ENCODE results near the gene RSAD1.

Gene RSAD1

GRCh38 chr17:50517504-50518383 lies 39.1 kb downstream of the RSAD1 start:
- H3K9me3 ChIP-seq (ENCODE audit: control insufficient read depth, low read depth, low read length) = no peaks in the 10 kb centered on the region
- H3K27ac ChIP-seq (ENCODE audit: low read length) = no peak overlapping the region
- no peak overlapping the region for H3K4me3 ChIP-seq (ENCODE audit: low read length)
- H3K27me3 ChIP-seq (ENCODE audit: control insufficient read depth, insufficient read depth, low read length) = no peaks in the 10 kb centered on the region
- H3K36me3 ChIP-seq (ENCODE audit: control insufficient read depth, low read depth, low read length) = no peaks in the 10 kb centered on the region
- no peaks in the 10 kb centered on the region for H3K4me1 ChIP-seq (ENCODE audit: control insufficient read depth, low read depth, low read length)
- no peak overlapping the region for H3K9ac ChIP-seq (ENCODE audit: low read length)

DNA sequence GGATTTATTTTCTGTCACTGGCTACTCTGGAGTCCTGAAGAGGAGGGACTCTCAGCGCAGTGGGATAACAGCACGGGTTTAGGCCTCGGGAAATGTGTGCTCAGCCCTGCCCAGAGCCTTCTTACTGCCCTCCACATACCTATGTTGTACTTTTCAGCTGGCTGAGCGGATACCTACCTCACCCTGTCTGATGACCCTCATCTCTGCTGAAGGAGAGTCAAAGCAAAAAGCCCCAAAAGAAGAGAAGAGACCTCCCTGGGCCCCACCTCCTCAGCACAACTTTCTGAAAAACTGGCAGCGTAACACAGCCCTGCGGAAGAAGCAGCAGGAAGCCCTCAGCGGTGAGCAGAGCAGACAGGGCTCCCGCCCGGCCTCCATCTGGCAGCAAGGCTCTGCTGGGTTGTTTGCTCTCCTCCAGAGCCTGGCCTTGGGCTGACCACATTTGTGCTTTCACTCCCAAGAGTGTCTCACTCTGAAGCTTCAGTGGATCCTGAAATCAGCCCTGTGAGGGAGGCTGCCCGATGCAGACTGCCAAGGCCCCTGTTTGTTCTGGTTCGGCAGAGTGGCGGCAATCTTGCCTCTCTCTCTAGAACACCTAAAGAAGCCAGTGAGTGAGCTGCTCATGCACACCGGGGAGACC lies 39.8 kb downstream of the RSAD1 start:
- H3K9ac ChIP-seq (ENCODE audit: low read length) = no peak overlapping the region
- H3K9me3 ChIP-seq (ENCODE audit: control insufficient read depth, low read depth, low read length) = no peaks in the 10 kb centered on the region
- no peak overlapping the region for H3K4me3 ChIP-seq (ENCODE audit: low read length)
- H3K36me3 ChIP-seq (ENCODE audit: control insufficient read depth, low read depth, low read length) = no peaks in the 10 kb centered on the region
- no peak overlapping the region for H3K27ac ChIP-seq (ENCODE audit: low read length)
- H3K27me3 ChIP-seq (ENCODE audit: control insufficient read depth, insufficient read depth, low read length) = no peaks in the 10 kb centered on the region
- H3K4me1 ChIP-seq (ENCODE audit: control insufficient read depth, low read depth, low read length) = no peaks in the 10 kb centered on the region

- no peaks in the 10 kb centered on the region for H3K27me3 ChIP-seq (ENCODE audit: control insufficient read depth, insufficient read depth, low read length)
- H3K9ac ChIP-seq (ENCODE audit: low read length) = no peak overlapping the region
- no peaks in the 10 kb centered on the region for H3K9me3 ChIP-seq (ENCODE audit: control insufficient read depth, low read depth, low read length)
- no peak overlapping the region for H3K4me3 ChIP-seq (ENCODE audit: low read length)
- H3K27ac ChIP-seq (ENCODE audit: low read length) = no peak overlapping the region
- no peaks in the 10 kb centered on the region for H3K4me1 ChIP-seq (ENCODE audit: control insufficient read depth, low read depth, low read length)
- H3K36me3 ChIP-seq (ENCODE audit: control insufficient read depth, low read depth, low read length) = no peaks in the 10 kb centered on the region
These were observed 40.6 kb downstream of the RSAD1 start for GRCh38 chr17:50519141-50519834.

DNA sequence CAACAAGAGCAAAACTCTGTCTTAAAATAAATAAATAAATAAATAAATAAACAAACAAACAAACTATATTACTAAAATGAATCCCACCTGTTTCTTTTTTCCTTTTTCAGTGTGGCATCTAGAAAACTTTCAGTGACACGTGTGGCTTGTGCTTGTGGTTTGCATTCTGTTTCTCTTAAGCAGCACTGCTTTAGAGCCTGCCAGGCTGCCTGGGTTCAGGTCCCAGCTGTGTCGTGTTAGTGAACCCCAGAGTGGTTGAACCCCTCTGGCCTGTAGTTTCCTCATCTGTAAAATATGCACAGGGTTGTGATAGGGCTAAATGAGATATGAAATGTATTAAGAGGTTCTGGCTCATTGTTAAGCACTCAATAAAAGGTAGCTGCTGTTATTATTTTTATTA lies 41.8 kb downstream of the RSAD1 start:
- no peak overlapping the region for H3K4me3 ChIP-seq (ENCODE audit: low read length)
- no peaks in the 10 kb centered on the region for H3K36me3 ChIP-seq (ENCODE audit: control insufficient read depth, low read depth, low read length)
- H3K9me3 ChIP-seq (ENCODE audit: control insufficient read depth, low read depth, low read length) = no peaks in the 10 kb centered on the region
- no peak overlapping the region for H3K9ac ChIP-seq (ENCODE audit: low read length)
- H3K4me1 ChIP-seq (ENCODE audit: control insufficient read depth, low read depth, low read length) = no peaks in the 10 kb centered on the region
- no peaks in the 10 kb centered on the region for H3K27me3 ChIP-seq (ENCODE audit: control insufficient read depth, insufficient read depth, low read length)
- H3K27ac ChIP-seq (ENCODE audit: low read length) = no peak overlapping the region

DNA sequence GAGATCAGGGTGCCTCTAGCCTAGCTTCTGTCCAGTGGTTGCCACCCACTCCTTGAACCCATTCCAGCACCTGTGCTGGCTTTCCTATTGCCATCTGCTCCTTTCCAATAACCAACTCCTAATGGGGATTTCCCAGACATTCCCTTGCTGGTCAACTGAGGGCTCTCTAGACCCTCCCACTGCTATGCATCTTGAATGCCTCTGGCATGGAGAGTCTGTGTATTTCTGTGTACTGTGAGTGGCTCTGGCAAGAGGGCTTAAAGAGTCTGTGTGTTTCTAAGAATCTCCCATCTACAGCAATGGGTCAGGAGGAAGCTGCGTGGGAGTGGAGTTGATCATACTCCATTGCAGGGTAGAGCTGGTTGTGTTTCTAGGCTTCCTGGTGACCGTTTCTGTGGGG lies 42.9 kb downstream of the RSAD1 start:
- no peaks in the 10 kb centered on the region for H3K9me3 ChIP-seq (ENCODE audit: control insufficient read depth, low read depth, low read length)
- H3K27ac ChIP-seq (ENCODE audit: low read length) = no peak overlapping the region
- H3K27me3 ChIP-seq (ENCODE audit: control insufficient read depth, insufficient read depth, low read length) = no peaks in the 10 kb centered on the region
- no peaks in the 10 kb centered on the region for H3K4me1 ChIP-seq (ENCODE audit: control insufficient read depth, low read depth, low read length)
- H3K36me3 ChIP-seq (ENCODE audit: control insufficient read depth, low read depth, low read length) = no peaks in the 10 kb centered on the region
- H3K9ac ChIP-seq (ENCODE audit: low read length) = no peak overlapping the region
- no peak overlapping the region for H3K4me3 ChIP-seq (ENCODE audit: low read length)

DNA sequence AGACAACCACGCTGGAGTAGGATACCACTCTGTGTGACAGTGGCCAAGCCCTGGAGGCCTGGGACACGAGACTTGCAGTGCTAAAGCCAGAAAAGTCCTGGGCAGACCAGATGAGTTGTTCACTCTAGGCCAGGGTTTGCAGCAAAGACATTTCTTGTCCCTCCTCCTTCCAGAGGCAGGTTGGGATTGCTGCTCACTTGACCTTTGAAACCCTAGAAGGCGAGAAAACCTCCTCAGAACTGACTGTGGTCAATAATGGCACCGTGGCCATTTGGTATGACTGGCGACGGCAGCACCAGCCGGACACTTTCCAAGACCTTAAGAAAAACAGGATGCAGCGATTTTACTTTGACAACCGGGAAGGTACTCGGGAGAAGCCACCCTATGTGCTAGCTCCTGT lies 44.1 kb downstream of the RSAD1 start:
- no peak overlapping the region for H3K4me3 ChIP-seq (ENCODE audit: low read length)
- H3K36me3 ChIP-seq (ENCODE audit: control insufficient read depth, low read depth, low read length) = no peaks in the 10 kb centered on the region
- H3K27me3 ChIP-seq (ENCODE audit: control insufficient read depth, insufficient read depth, low read length) = no peaks in the 10 kb centered on the region
- H3K4me1 ChIP-seq (ENCODE audit: control insufficient read depth, low read depth, low read length) = no peaks in the 10 kb centered on the region
- H3K9me3 ChIP-seq (ENCODE audit: control insufficient read depth, low read depth, low read length) = no peaks in the 10 kb centered on the region
- H3K9ac ChIP-seq (ENCODE audit: low read length) = no peak overlapping the region
- H3K27ac ChIP-seq (ENCODE audit: low read length) = no peak overlapping the region

DNA sequence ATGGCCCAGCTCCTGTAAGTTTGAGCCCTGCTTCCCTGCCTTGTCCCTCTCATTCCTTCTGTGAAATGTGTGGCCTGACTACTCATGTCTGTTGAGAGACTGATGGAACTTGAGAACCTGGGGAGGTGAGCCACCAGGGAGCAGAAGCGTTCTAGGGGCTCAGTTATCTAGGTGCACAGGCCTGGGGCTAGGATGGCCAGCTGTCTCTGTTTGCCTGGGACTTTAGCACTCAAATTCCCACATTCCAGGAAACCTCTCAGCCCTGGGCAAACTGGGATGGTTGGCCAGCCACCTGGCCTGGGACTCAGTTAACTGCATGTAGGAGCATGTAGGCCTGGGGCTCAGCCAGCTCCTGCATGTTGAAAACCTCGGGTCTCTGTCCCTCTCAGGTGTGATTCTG lies 44.5 kb downstream of the RSAD1 start:
- H3K36me3 ChIP-seq (ENCODE audit: control insufficient read depth, low read depth, low read length) = no peaks in the 10 kb centered on the region

GRCh38 chr17:50524838-50525237 lies 46.2 kb downstream of the RSAD1 start:
- H3K4me3 ChIP-seq (ENCODE audit: low read length) = no peak overlapping the region
- no peaks in the 10 kb centered on the region for H3K9me3 ChIP-seq (ENCODE audit: control insufficient read depth, low read depth, low read length)
- no peak overlapping the region for H3K27ac ChIP-seq (ENCODE audit: low read length)
- no peaks in the 10 kb centered on the region for H3K36me3 ChIP-seq (ENCODE audit: control insufficient read depth, low read depth, low read length)
- H3K4me1 ChIP-seq (ENCODE audit: control insufficient read depth, low read depth, low read length) = no peaks in the 10 kb centered on the region
- H3K9ac ChIP-seq (ENCODE audit: low read length) = no peak overlapping the region
- H3K27me3 ChIP-seq (ENCODE audit: control insufficient read depth, insufficient read depth, low read length) = no peaks in the 10 kb centered on the region

More for the DNA sequence above, 44.5 kb downstream of the RSAD1 start:
- H3K27me3 ChIP-seq (ENCODE audit: control insufficient read depth, insufficient read depth, low read length) = no peaks in the 10 kb centered on the region
- H3K4me3 ChIP-seq (ENCODE audit: low read length) = no peak overlapping the region
- no peaks in the 10 kb centered on the region for H3K4me1 ChIP-seq (ENCODE audit: control insufficient read depth, low read depth, low read length)
- no peak overlapping the region for H3K9ac ChIP-seq (ENCODE audit: low read length)
- H3K27ac ChIP-seq (ENCODE audit: low read length) = no peak overlapping the region
- H3K9me3 ChIP-seq (ENCODE audit: control insufficient read depth, low read depth, low read length) = no peaks in the 10 kb centered on the region

GRCh38 chr17:50527155-50527762 lies 48.6 kb downstream of the RSAD1 start:
- Histone ChIP-seq H3K27ac (ENCODE audit: low read length) (no peak overlapping the region), H3K4me1 (ENCODE audit: control insufficient read depth, low read depth, low read length) (no peaks in the 10 kb centered on the region), H3K9me3 (ENCODE audit: control insufficient read depth, low read depth, low read length) (no peaks in the 10 kb centered on the region), H3K9ac (ENCODE audit: low read length) (no peak overlapping the region), H3K27me3 (ENCODE audit: control insufficient read depth, insufficient read depth, low read length) (peaks cover 10% of the 10 kb centered on the region), H3K36me3 (ENCODE audit: control insufficient read depth, low read depth, low read length) (no peaks in the 10 kb centered on the region), H3K4me3 (ENCODE audit: low read length) (no peak overlapping the region)

DNA sequence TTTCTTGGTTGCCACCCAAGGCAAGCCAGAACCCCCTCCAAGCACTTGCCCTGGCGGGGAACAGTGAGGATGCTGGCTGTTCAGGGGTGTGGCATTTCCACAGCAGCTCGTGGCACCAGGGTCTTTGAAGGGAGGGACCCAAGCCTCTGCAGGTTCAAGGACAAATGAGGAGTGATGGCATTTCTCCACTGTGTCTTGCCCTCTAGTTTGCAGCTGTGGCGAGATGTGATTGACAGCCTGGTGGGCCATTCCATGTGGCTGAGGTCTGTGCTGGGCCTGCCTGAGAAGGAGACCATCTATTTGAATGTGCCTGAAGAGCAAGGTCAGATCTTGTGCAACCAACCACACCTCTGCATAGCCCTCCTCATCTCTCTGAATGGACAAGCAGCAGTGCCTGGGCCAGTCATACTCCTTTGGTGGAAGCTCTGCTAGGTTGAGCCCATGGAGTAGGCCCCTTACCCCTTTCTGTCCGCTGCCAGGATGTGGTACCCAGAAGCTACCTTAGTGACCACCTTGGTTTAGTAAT lies 49.4 kb downstream of the RSAD1 start:
- Histone ChIP-seq H3K27me3 (ENCODE audit: control insufficient read depth, insufficient read depth, low read length) (peaks cover 18% of the 10 kb centered on the region), H3K9ac (ENCODE audit: low read length) (no peak overlapping the region), H3K9me3 (ENCODE audit: control insufficient read depth, low read depth, low read length) (no peaks in the 10 kb centered on the region), H3K4me3 (ENCODE audit: low read length) (no peak overlapping the region), H3K36me3 (ENCODE audit: control insufficient read depth, low read depth, low read length) (no peaks in the 10 kb centered on the region), H3K4me1 (ENCODE audit: control insufficient read depth, low read depth, low read length) (no peaks in the 10 kb centered on the region), H3K27ac (ENCODE audit: low read length) (no peak overlapping the region)

- Histone ChIP-seq H3K27me3 (ENCODE audit: control insufficient read depth, insufficient read depth, low read length) (peaks cover 36% of the 10 kb centered on the region), H3K36me3 (ENCODE audit: control insufficient read depth, low read depth, low read length) (no peaks in the 10 kb centered on the region), H3K9ac (ENCODE audit: low read length) (no peak overlapping the region), H3K4me3 (ENCODE audit: low read length) (no peak overlapping the region), H3K9me3 (ENCODE audit: control insufficient read depth, low read depth, low read length) (no peaks in the 10 kb centered on the region), H3K27ac (ENCODE audit: low read length) (no peak overlapping the region), H3K4me1 (ENCODE audit: control insufficient read depth, low read depth, low read length) (peaks cover 2% of the 10 kb centered on the region)
These were observed 51.2 kb downstream of the RSAD1 start for GRCh38 chr17:50529849-50530248.

All from iPS-18a (cell line).